GM18499 (cell line): ENCODE measurements around the gene FMN2.

Source experiments
- ATAC-seq: cut with Tn5 transposase; IDR thresholded peaks from one replicate; pipeline ENCODE4 v1.9.1; 2021; ENCODE audit warnings: moderate number of reproducible peaks; ENCODE audit not compliant: insufficient read depth, unreplicated experiment

The FMN2 gene

DNA sequence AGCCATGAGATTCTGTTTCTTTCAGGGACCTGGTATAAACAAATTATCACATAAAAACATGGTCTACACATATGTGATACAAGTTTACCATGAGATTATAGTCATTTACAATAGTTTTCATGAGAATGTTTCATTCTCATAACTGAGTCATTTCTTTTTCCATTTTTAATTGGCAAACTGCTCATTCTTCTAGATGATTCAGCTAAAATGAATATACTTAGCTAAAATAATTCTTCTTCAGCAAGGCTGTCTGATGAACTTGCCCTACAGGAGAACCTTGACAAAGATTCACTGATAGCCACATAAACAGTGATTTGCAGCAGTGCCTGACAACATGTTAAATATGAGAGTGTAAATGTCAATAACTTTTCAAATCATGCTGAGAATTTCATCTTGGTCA, 253.2 kb downstream of the FMN2 start:
- no peak for ATAC-seq

DNA sequence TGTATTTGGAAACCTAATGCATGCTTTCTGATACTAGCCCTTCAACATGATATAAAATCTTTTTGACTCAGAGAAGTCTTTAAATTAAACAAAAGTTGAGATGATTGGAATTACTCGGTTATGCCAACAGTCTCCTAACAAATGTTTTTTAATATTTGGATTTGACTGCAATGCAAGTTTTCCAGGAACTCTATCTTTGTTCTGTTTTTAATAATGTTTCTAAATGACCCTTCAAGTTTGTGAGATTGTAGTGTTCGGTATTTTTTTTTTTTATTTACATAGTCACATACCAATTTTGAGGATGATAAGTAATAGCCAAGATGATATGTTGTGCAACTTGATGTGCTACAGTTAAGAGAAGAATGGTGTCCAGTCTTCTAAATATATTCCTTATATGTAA, 258.0 kb downstream of the FMN2 start:
- no peak for ATAC-seq

DNA sequence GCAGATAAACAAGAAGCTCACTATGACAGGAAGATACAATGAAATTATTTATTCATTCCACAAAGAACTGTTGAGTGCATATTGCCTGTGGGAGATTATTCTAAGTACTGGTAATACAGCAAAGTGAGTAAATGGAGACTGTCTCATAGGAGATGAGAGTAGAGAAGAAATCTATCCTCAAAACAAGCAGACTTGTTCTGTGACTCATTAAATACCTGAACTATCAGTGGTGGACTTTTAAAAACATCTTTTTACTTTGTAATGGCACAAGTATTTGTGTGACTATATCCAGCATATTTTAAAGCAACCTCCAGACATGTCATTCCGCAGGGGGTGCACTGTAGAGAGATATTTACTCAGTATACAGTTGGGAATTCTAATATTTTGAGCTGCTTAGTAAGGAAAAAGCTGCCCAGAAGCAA, 259.2 kb downstream of the FMN2 start:
- ATAC-seq: no peak

DNA sequence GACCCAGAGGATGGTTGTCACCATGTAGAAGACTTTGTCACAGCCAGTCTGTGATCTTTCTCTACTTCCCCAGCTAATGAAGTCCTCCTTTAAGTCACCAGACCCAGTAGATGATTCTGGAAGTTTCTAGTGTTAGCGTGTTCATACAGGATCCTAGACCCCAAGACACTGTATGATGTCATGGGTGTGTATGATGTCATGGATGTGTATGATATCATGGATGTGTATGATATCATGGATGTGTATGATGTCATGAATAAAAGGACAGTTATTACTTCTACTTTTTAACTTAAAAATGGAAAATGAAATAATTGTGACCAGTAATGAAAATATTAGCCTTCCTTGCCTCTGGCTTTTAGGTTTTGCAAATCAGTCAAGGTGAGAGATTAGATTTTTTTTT, 260.0 kb downstream of the FMN2 start:
- ATAC-seq: no peak

DNA sequence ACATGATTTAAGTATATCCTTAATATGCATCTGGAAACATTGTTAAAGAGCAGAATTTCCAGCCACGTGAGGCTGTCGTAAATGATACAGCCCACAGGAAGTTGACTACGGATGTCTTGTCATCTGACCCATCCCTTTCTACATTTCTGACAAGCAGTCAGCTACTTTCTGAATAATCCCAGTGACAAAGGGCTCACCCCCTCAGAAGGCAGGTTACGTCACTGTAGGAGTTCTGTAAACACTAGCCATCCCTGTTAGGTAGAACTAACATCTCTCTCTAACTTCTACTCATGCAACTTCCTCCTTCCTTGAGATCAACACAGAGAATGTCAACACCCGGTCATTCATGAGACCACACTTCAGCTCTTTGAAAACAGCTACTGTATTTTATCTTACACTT, 261.1 kb downstream of the FMN2 start:
- ATAC-seq: no peak

DNA sequence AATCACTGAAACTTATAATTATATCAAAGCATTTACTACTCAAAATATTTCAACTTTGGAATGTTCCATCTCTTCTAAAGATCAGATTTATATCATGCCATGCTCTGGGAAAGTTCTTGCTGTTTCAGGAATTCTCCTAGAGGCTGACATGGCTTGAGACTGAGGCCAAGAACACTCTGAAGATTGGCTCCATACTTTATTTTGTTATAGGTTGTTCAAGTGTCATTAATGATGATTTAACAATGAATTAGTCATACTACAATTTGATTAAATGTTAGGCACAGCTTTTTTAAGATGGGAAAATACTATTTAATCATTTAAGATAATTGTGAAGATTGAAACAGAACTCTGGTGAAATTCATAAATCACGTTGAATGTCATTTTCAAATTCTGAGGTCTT, 264.9 kb downstream of the FMN2 start:
- ATAC-seq: no peak

DNA sequence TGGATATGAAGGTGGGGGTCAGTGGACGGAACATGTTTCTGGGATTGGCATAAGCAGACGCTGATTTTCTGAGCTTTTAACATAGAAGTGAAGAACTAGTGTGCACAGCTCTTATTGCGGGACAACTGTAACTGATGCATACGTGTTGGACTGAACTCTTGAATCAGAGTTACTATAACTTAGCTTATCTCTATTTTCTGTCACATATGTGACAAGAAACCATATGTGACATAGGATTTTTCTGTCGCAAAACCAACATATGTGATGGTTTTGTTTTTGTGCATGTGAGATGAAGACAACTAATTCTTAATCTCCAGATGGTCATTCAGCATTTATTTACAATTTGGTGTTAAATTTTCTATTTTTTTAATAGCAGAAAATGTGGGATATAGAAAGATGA, 270.4 kb downstream of the FMN2 start:
- no peak for ATAC-seq

DNA sequence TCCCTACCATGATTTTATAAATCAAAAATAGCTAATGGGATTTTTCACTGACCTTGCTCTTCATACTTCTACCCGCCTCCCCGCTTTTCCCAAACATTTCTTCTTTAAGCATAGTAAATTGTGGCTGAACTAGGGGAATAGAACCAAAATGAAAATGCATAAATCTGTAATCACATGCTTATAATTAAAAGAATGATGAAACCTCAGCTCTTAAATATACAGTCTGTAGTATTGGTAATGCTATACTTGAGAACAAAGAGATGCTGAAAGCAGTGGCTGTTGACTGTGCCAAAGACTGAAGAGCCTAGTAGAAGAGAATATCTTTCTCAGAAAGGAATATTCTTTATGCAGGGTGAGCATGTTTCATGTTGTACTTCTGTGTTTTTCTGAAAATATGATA, 271.1 kb downstream of the FMN2 start:
- ATAC-seq: no peak

DNA sequence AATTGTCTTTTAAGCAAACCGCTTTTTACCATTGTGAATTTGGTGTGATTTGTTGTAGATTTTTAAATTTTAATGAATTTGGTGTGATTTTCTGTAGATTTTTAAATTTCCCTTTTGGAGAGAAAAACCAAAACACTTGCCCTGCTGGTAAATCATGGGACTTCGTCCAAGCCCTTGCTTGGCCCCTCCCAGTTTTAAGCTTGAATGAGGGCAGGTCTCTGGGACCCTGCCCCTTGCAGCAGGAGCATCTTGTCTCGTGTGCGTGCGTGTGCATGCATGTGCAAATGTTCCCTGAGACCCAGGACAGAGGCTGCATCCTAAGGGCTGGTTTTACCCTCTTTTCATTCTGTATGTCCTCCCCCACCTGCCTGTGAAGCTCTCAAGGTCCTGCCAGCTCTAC, 271.6 kb downstream of the FMN2 start:
- ATAC-seq: no peak

DNA sequence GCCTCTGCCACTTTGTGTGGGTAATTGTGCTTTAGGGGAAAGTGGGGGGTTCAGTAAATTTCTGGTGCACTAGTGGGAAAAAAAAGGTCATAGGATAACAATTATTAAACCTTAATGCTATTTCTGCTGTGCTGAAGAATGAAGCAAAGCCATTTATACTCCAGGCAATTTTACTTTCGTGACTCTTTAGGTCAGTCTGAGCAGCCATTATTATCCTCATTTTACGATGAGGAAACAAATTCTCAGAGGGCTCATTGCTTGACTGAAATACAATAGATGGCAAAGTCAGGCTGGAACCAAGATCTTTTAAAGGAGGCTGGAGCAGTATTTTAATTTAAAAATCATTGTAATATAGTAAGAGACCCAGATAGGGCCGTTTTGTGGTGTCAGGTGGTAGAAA, 272.2 kb downstream of the FMN2 start:
- no peak for ATAC-seq

DNA sequence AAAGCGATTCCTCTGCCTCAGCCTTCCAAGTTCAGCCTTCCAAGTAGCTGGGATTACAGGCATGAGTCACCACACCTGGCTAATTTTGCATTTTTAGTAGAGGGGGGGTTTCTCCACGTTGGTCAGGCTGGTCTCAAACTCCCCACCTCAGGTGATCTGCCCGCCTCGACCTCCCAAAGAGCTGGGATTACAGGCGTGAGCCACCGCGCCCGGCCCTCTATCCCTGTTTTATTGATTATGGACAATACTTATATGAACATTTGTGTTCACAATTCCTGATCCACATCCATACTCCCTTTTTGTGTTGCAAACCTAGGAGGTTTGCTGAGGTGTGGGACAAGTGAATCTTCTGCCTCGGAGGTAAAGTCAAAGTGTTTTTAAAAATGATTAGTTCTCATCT, 275.0 kb downstream of the FMN2 start:
- no peak for ATAC-seq

DNA sequence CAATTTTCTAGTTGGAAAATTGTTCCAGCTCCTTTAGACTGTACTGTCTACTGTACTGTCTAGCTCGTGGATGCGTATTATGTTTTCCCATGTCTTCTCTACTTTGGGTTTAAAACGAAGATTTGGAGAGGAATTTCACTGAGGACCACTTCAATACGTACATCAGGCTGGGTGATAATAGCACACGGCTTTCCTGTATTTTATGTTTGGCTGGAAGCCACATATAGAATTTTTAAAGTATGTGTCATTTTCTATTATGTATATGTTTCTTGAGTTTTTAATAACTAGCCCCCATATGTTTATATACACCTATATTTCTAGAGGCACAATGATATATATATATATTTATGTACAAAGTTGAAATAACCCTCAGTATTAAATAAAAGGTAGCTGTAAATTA, 293.9 kb downstream of the FMN2 start:
- ATAC-seq: no peak

DNA sequence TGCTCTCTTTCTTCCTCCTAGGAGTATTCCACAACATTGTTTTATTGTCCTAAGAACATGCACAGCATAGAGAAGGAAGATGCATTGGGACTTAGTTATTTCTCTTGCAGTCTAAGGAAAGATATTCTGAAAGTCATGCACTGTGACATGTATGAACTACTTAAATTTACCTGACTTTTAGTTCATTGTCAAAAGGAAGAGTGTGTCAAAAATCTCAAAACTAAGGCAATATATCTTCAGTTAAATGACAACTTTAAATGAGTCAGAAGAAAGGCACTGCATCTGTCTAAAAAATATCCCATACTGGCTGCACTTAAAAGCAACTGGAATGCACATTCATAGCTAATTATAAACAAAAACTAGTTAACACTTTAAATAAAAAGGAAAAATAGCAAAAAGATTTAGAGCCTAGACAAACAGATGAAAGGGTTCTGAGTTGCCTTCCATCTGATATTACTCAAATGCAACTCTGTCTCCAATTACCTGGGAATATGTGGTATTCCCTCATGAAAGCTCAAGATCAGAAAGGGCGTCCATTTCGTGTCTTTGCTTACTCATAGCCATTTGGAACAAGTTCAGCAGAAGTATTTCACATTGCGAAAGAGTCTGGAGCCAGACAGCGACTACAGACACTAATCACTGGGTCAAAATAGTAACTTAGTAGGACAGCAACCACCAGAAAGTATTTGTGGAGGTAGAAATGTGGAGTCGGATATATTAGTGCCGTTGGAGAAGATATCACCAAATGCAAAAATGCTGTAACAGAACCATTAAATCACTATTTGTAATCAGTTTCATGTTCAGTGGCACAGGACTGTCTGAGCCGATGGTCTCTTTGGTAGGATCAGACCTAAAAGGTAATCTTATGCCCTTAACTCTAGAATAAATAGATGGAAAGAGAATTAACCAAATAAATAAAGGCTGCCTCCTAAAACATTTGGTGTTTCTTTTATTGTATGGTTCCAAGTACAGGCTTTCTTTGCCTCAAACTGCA, 294.6 kb downstream of the FMN2 start:
- ATAC-seq: no peak

DNA sequence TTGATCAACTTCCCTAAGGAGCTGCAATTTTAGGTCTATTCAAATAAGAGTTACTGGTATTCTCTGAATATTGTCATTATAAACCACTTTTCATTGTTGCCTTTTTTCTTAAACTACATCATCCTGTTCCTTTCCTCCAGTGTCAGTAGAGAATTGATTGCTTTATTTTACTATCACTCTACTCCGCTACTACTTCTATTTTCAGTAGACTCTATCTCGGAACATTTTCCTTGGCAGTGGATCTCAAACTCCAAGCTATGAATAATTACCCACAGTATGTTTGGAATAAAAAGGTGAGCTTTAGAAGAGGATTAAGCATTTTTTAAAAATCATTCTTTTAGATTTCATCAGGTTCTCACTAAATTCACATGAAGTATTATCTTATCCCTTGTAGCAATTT, 295.4 kb downstream of the FMN2 start:
- no peak for ATAC-seq

DNA sequence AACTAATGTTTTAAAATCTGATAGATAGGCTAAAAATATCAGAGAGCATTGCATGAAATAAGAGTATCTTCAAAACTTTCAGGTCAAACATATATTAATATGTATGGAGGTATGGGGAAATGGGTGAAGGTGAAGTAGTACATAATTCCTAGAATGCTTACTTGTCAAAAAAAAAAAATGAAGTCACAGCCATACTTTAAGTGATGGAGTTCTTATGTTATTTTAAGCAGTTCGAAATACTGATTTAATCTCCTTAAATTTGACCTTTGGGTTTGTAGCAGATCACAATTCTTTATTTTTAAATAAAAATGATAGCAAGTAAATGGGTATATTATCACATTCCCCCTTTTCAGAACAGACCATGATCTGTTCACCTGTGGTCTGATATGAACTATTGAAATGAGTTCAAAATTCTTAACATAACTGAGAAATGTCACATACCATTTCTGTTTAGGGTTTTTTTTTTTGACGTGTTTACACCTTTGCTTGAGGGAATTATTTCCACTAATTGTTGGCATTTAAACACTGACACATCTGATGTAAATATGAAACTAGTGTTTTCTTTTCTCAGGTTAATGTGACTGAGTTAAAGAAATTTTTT, 300.1 kb downstream of the FMN2 start:
- ATAC-seq: no peak

DNA sequence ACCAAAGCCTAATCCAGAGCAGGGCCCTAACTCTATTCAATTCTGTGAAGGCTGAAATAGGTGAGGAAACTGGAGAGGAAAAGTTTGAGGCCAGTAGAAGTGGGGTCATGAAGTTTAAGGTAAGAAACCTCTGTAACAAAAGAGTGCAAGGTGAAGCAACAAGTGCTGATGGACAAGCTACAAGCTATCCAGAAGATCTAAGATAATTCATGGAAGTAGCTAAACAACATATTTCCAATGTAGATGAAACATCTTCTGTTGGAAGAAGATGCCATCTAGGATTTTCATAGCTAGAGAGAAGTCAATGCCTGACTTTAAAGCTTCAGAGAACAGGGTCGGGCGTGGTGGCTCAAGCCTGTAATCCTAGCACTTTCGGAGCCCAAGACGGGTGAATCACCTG, 302.7 kb downstream of the FMN2 start:
- no peak for ATAC-seq

DNA sequence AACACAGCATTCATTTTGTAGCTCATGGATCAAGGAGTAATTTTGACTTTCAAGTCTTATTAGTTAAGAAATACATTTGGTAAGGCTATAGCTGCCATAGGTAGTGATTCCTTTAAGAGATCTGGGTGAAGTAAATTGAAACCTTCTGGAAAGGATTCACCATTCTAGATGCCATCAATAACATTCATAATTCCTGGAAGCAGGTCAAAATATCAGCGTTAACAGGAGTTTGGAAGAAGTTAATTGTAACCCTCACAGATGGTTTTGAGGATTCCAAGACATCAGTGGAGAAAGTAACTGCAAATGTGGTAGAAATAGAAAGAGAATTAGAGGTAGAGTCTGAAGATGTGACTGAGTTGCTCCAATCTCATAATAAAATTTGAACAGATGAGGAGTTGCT, 303.7 kb downstream of the FMN2 start:
- ATAC-seq: no peak

DNA sequence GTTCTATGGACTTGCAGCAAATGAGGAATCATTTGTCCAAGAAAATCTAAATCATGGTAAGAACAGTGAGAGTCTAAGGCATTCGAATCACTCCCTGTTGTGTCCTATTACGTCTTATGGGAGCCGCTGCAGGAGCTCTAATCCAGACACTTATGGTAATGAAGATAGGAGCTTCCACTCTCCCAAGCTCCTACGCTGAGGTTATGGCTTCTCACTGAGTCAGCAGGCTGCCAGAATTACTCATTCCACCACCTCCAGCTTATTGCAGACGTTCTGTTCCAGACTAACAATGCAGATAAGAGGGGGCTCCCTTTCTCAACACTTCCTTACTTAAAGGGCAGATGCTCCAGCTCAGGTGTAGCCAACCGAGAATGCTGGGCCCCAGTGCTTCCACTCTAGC, 307.7 kb downstream of the FMN2 start:
- ATAC-seq: no peak

DNA sequence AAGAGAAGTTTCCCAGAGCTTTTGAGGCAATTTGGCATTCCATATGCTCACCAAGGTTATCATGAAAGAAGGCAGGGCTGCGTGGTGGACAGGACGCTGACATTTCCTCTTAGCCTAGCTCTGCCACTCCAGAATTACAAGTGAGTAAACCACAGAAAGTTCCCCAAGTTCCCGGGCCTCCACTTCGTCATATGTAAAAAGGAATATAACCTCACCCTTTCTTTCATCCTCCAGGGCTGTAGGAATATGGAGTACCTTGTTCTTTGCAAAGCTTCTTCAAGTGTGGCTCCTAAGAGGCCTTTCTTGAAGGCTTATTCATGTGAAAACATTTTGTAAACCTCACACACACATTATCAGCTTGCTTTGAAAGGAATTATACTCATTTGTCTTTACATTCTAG, 310.0 kb downstream of the FMN2 start:
- no peak for ATAC-seq

DNA sequence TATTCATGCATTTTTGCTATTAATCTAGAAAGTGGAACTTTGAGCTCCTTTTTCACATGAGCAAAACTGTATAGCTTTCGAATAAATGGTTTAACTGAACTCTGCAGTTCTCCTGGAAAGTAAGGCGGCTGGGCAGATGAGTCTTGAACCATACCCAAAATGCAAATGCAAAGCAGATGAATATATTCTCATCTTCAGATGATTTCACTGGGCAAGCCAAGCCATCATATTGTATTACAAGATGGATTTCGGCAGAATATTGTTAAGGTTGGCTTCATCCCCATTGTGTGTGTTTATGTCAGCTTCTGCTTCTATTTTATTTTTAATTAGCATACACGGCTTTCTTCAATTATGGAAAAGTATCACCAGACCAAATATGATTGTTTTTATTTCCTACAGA, 310.6 kb downstream of the FMN2 start:
- no peak for ATAC-seq

DNA sequence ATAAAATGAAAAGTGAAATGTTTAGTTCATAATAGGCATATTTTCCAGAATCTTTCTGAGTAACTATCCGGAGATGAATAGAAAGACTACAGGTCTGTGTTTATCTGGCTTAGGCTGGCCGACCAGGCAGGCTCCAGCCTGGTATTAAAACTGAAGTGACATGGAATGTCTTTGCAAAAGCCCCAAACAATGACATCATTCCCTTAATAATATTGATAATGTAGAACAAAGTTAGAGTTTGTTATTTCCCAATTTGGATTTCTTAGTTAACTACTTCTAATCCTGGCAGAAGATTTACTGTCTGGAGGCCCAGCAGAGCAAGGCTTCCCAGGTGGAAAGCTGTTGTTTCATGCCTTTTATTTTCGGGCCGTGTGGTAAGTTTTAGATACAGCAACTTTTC, 312.6 kb downstream of the FMN2 start:
- ATAC-seq: no peak

DNA sequence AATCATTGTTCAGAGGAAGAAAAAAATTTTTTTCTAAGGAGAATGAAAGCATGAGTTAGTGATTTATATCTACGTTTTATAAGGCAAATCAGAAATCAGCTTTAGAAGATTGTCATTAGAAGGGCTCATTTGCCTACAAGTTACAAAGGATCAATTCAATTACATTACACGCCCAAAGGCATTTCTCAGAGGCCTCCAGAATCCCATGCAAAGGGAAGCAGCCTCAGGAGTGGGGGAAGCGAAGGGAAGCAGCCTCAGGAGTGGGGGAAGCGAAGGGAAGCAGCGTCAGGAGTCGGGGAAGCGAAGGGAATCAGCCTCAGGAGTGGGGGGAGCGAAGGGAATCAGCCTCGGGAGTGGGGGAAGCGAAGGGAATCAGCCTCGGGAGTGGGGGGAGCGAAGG, 314.1 kb downstream of the FMN2 start:
- ATAC-seq: no peak
